ENCODE measurements around the gene TRIO. TPM values are rescaled to one million over a fixed set of nuclear protein-coding genes. Genes with fewer than 3 reads are reported as not detected.

The TRIO gene
- total RNA-seq, 1 experiment from 2014 or later, result 68.4 TPM

- TF ChIP-seq JUND (IDR thresholded peaks at IDR 0.05) (no peak), TCF7L2 (IDR thresholded peaks at IDR 0.05; ENCODE audit: borderline replicate concordance, extremely low read depth, insufficient read depth, insufficient read length) (no peak), SRF (IDR thresholded peaks at IDR 0.05; ENCODE audit: low read depth) (no peak), ZNF274 (IDR thresholded peaks at IDR 0.05; ENCODE audit: low read depth, low read length) (no peak), SIN3A (IDR thresholded peaks at IDR 0.05; ENCODE audit: low read depth) (no peak), ATF3 (IDR thresholded peaks at IDR 0.05) (no peak), ELF1 (IDR thresholded peaks at IDR 0.05; ENCODE audit: borderline replicate concordance, low read depth) (no peak), RAD21 (IDR thresholded peaks at IDR 0.05; ENCODE audit: low read depth) (no peak), REST (IDR thresholded peaks at IDR 0.05; ENCODE audit: low read depth) (no peak)
- Histone ChIP-seq H3K27me3 (ENCODE audit: insufficient read depth, low read length) (no peaks in the 10 kb centered on the region), H3K27ac (ENCODE audit: low read depth, low read length) (no peak overlapping the region), H2AFZ (ENCODE audit: low read depth, low read length, poor library complexity, severe bottlenecking) (no peak overlapping the region), H3K9ac (ENCODE audit: low read length) (no peak overlapping the region), H3K9me3 (ENCODE audit: control insufficient read depth in 1 of 2, insufficient read depth in 1 of 2, low read depth in 1 of 2, low read length in 2 of 2) (no peaks in the 10 kb centered on the region), H3K4me3 (replicated peaks in 1 of 2; ENCODE audit: low read depth in 1 of 2, low read length in 2 of 2) (no peak overlapping the region), H3K9me2 (ENCODE audit: insufficient read depth) (no peaks in the 10 kb centered on the region), H4K20me1 (ENCODE audit: insufficient read depth) (no peaks in the 10 kb centered on the region), H3K36me3 (ENCODE audit: control insufficient read depth in 1 of 2, insufficient read depth in 2 of 2, low read length in 2 of 2) (peaks cover 0 to under 1% of the 10 kb centered on the region in 2 experiments; a peak in 3 of 4 replicates), H3K4me1 (ENCODE audit: control insufficient read depth in 1 of 2, insufficient read depth in 2 of 2, low read length in 2 of 2) (no peaks in the 10 kb centered on the region), H3K79me2 (ENCODE audit: insufficient read depth, low read length) (no peaks in the 10 kb centered on the region), H3K4me2 (ENCODE audit: low read length) (no peak overlapping the region)
- intact Hi-C loops (cut with micrococcal nuclease), result no loop called here
- ChIA-PET CTCF (no interaction called here), RAD21 (ENCODE audit: low non-redundant PET in 1 of 2, low total read pairs in 2 of 2, uncharacterized antibody in 2 of 2, unreplicated experiment in 2 of 2) (no interaction called here), POLR2A (no interaction called here)
- no TSS peak for BruUV-seq (replicated peaks)
- no peak for DNase-seq (ENCODE audit: low read depth, low spot score)
- no peak for ATAC-seq
These were observed 367.7 kb downstream of the TRIO start for GRCh38 chr5:14510880-14511279.

Measured in HCT116 (cell line).